GM21526 (cell line): ENCODE measurements around the gene PRUNE2.

Experiments
- ATAC-seq: cut with Tn5 transposase; IDR thresholded peaks from one replicate; pipeline ENCODE4 v1.9.1; 2021; ENCODE audit warnings: moderate library complexity; ENCODE audit not compliant: unreplicated experiment, low FRiP score

The PRUNE2 gene

GRCh38 chr9:76709020-76709419 is 196.9 kb downstream of the PRUNE2 start:
- ATAC-seq, result no peak

- ATAC-seq, result no peak
These were observed 198.4 kb downstream of the PRUNE2 start for GRCh38 chr9:76707510-76707909.

GRCh38 chr9:76704593-76705204 is 201.2 kb downstream of the PRUNE2 start:
- ATAC-seq, result no peak

- ATAC-seq, result no peak
These were observed 202.6 kb downstream of the PRUNE2 start for GRCh38 chr9:76703270-76703669.

- ATAC-seq, result no peak
These were observed 204.4 kb downstream of the PRUNE2 start for GRCh38 chr9:76701441-76702039.

GRCh38 chr9:76700916-76701315 is 205.0 kb downstream of the PRUNE2 start:
- ATAC-seq, result no peak

GRCh38 chr9:76699971-76700370 is 205.9 kb downstream of the PRUNE2 start:
- no peak for ATAC-seq

GRCh38 chr9:76697554-76697953 is 208.4 kb downstream of the PRUNE2 start:
- ATAC-seq, result no peak

- no peak for ATAC-seq
These were observed 208.8 kb downstream of the PRUNE2 start for GRCh38 chr9:76697081-76697480.

GRCh38 chr9:76693912-76694311 is 212.0 kb downstream of the PRUNE2 start:
- no peak for ATAC-seq

GRCh38 chr9:76692458-76693129 is 213.3 kb downstream of the PRUNE2 start:
- no peak for ATAC-seq

- ATAC-seq, result no peak
These were observed 214.2 kb downstream of the PRUNE2 start for GRCh38 chr9:76691517-76692313.

GRCh38 chr9:76690973-76691370 is 214.9 kb downstream of the PRUNE2 start:
- no peak for ATAC-seq

GRCh38 chr9:76690246-76690972 is 215.5 kb downstream of the PRUNE2 start:
- ATAC-seq, result no peak

GRCh38 chr9:76688471-76689238 is 217.3 kb downstream of the PRUNE2 start:
- no peak for ATAC-seq

GRCh38 chr9:76687861-76688391 is 218.0 kb downstream of the PRUNE2 start:
- no peak for ATAC-seq

- no peak for ATAC-seq
These were observed 219.2 kb downstream of the PRUNE2 start for GRCh38 chr9:76686756-76687155.

- ATAC-seq, result no peak
These were observed 221.7 kb downstream of the PRUNE2 start for GRCh38 chr9:76684213-76684612.

- no peak for ATAC-seq
These were observed 224.4 kb downstream of the PRUNE2 start for GRCh38 chr9:76681556-76681955.
